Mesendoderm (in vitro differentiated cells): ENCODE data around the gene SMCO4. TPM values are rescaled to one million over a fixed set of nuclear protein-coding genes. Genes with fewer than 3 reads are reported as not detected.

Experiments
- small RNA-seq: library from polyadenylated mRNA; stranded (forward); fragments of <200 nt; extraction: miRNeasy Mini kit (QIAGEN cat#:217004); gene quantifications from one replicate; pipeline ENCODE3, GENCODE V24; 2013; ENCODE audit not compliant: insufficient read depth

The SMCO4 gene

Small RNA genes within 50 kb of the gene (small RNA-seq; reads per million reads assigned to genes)
- gene RN7SL223P = not detected
